NCI-H2227 (cell line): ENCODE data around the gene C4BPB.

Experiments used
- DNase-seq: peaks from one replicate; lab custom pipeline; 2025; ENCODE audit not compliant: unreplicated experiment; lab: John Stamatoyannopoulos, UW

Gene C4BPB

GRCh38 chr1:207084232-207084631, 4.4 kb upstream of the C4BPB start:
- DNase-seq = no peak

GRCh38 chr1:207084701-207085180, 3.9 kb upstream of the C4BPB start:
- peak; percentile 77 for DNase-seq

GRCh38 chr1:207085887-207086286, 2.8 kb upstream of the C4BPB start:
- no peak for DNase-seq

- DNase-seq = no peak
Measured at GRCh38 chr1:207088161-207088560, 499 bp upstream of the C4BPB start.

- no peak for DNase-seq
Measured at GRCh38 chr1:207089627-207090355, 1.1 kb downstream of the C4BPB start.

GRCh38 chr1:207091200-207091908, 2.7 kb downstream of the C4BPB start:
- DNase-seq = no peak

GRCh38 chr1:207093944-207094343, 5.3 kb downstream of the C4BPB start:
- no peak for DNase-seq

- DNase-seq = no peak
Measured at GRCh38 chr1:207097871-207098324, 9.2 kb downstream of the C4BPB start.

GRCh38 chr1:207101720-207102119, 13.1 kb downstream of the C4BPB start:
- DNase-seq = no peak

- no peak for DNase-seq
Measured at GRCh38 chr1:207102146-207102545, 13.5 kb downstream of the C4BPB start.

GRCh38 chr1:207102659-207103058, 14.0 kb downstream of the C4BPB start:
- no peak for DNase-seq

- DNase-seq = no peak
Measured at GRCh38 chr1:207103892-207104373, 15.3 kb downstream of the C4BPB start, which contains the start of gene C4BPA. Gene C4BPA (plus strand): TSS chr1:207104233. CDS start chr1:207113026, 8,793 bp downstream.

- DNase-seq = no peak
Measured at GRCh38 chr1:207109004-207109403, 20.3 kb downstream of the C4BPB start.

GRCh38 chr1:207112616-207113296, 24.1 kb downstream of the C4BPB start:
- no peak for DNase-seq

- no peak for DNase-seq
Measured at GRCh38 chr1:207115269-207115668, 26.6 kb downstream of the C4BPB start.

GRCh38 chr1:207124389-207124788, 35.7 kb downstream of the C4BPB start:
- no peak for DNase-seq

- no peak for DNase-seq
Measured at GRCh38 chr1:207128336-207128921, 39.8 kb downstream of the C4BPB start.

- DNase-seq = no peak
Measured at GRCh38 chr1:207129053-207129452, 40.4 kb downstream of the C4BPB start.

- DNase-seq = no peak
Measured at GRCh38 chr1:207130252-207131036, 41.8 kb downstream of the C4BPB start.

GRCh38 chr1:207131163-207131562, 42.5 kb downstream of the C4BPB start:
- no peak for DNase-seq
